Measurements from ENCODE around the gene NAALADL2.
"Not testable (repeated sequence)": the region's sequence is repeated elsewhere in the genome, so short reads cannot be mapped to it uniquely, and the experiment has no call there.

NAALADL2 gene

DNA sequence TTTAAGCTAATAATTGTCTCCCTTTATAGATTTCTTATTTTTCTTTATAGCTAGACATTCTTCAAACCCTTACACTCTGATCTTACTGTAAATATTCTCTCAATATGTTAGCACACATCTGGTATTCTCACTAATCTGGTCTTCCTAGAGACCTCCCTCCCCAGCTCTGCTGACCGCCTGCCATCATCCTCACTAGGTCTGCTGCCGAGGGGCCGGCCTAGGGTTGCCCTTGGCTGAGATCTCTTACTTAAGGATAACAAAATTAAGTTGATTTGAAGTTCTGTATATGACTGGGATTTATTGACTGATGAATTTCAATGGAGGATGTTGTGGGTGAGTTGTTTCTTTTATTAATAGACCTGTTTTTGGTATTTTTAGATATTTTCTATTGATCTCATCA, 586.6 kb downstream of the NAALADL2 start:
- DNase-seq: no peak

GRCh38 chr3:175447521-175447920, 588.4 kb downstream of the NAALADL2 start:
- DNase-seq: no peak

- no peak for DNase-seq
Observed at GRCh38 chr3:175453361-175453760, 594.2 kb downstream of the NAALADL2 start.

GRCh38 chr3:175456466-175456865, 597.3 kb downstream of the NAALADL2 start:
- no peak for DNase-seq

DNA sequence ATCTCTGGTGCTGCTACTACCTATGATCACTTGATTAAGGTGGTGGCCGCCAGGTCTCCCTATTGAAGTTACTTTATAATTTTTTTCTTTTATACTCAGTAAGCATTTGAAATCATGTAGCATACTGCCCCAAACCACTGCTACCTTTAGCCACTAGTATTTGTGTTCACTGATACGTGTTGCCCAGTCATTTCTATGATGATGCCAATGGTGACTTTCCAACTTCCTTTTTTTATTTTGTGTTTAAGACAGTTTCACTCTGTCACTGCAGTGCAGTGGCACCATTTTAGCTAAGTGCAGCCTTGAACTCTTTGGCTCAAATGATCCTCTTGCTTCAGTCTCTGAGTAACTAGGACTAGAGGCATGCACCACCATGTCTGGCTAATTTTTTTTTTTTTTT, 598.2 kb downstream of the NAALADL2 start:
- peak; percentile 23 for DNase-seq

GRCh38 chr3:175460849-175461399, 601.8 kb downstream of the NAALADL2 start:
- not testable (repeated sequence) for DNase-seq

GRCh38 chr3:175464362-175464761, 605.2 kb downstream of the NAALADL2 start:
- DNase-seq: no peak

- DNase-seq: no peak
Observed at GRCh38 chr3:175469124-175469523, 610.0 kb downstream of the NAALADL2 start.

DNA sequence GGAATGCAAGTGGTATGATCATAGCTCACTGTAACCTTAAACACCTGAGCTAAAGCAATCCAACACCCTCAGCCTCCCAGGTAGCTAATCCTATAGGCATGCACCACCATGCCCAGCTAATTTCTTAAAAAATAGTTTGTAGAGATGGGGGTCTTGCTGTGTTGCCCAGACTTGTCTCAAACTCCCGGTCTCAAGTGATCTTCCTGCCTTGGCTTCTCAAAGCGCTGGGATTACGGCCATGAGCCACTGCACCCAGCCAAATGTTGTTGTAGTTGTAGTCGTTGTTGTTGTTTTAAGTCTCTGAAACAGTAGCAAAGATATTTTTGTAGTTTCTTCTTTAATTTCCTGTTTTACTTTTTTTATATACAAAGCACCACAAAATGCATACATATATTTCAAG, 616.6 kb downstream of the NAALADL2 start:
- DNase-seq: no peak

DNA sequence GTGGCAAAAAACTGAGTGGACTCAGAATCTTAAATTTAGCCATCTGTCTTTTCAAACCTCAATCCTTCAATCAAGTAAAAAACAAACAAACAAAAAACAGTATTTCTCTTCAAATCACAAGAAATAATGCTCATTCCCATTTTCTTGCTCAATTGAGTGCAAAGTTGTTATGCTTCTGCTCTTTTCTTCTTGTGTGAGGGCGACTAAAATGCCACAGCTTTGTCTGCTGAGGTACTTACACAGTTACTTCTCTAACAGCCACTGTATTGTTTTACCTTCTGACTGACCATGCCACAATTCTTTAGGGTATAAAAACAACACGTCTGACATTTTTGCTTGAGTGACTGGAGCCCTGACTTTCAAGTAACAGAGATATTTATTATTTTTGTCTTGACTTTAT, 617.4 kb downstream of the NAALADL2 start:
- no peak for DNase-seq

- DNase-seq: no peak
Observed at GRCh38 chr3:175477651-175478224, 618.6 kb downstream of the NAALADL2 start.

DNA sequence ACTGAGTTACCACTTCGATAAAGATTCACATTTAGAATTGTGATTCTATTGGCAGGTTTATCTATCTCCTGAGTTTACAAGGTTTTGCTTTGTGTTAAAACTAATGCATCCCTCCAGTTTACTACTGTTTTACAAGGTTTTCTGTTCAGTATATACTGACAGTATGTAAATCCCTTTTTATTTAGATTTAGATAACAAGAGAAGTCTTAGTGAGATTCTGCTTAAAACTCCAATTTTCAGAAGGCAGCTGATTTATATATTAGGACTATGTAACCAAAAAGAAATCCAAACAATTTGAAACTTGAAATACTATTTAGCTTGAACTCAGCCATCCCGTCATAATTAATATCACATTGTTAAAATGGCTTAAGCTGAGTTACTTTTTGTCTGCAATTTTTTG, 619.2 kb downstream of the NAALADL2 start:
- DNase-seq: no peak

DNA sequence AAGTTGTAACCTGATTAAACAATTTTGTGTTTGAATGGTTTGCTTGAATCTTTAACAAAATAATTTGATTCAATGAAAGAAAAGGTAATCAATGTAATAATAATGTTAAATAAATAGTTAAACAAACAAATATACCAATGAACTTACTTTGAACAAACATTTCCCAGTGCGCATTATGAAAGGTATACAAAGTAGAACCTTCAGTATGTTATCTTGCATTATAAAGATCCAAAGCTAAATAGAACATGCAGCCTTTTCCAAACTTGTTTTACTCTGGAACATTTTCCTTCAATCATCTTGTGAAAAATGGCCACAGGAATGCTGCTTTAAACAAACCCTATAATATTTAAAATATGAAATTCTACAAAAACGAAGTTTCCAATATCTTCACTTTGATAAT, 620.0 kb downstream of the NAALADL2 start:
- no peak for DNase-seq

GRCh38 chr3:175479800-175480199, 620.7 kb downstream of the NAALADL2 start:
- DNase-seq: no peak

DNA sequence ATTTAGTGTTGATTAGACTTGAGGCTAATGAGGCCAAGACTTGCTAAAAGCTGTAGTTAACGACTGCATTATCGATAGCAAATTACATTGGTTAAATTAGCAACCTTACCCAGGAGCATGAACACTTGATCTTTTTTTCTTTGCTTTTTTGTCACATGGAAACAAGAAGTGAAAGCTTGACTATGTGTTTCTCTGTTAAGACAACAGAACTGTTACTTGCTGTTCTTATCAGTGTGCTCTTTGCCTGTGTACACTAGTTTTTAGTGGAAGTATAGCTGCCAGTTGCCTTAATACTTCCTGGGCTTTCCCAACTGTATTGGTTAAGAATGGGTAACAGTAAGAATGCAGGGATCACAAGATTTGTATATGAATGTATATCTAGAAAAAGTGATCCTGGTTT, 625.5 kb downstream of the NAALADL2 start:
- peak; percentile 63 for DNase-seq

DNA sequence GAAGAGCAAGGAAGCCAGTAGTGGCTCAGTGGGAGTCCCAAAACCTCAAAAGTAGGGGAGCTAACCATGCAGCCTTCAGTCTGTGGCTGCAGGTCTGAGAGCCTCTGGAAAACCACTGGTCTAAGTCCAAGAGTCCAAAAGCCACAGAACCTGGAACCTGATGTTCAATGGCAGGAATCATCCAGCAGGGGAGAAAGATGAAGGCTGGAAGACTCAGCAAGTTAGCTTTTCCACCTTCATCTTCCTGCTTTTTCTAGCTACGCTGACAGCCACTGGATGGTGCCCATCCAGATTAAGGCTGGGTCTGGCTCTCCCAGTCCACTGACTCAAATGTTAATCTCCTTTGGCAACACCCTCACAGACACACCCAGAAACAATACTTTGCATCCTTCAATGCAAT, 626.3 kb downstream of the NAALADL2 start:
- no peak for DNase-seq

GRCh38 chr3:175486255-175486654, 627.1 kb downstream of the NAALADL2 start:
- peak; percentile 85 for DNase-seq

DNA sequence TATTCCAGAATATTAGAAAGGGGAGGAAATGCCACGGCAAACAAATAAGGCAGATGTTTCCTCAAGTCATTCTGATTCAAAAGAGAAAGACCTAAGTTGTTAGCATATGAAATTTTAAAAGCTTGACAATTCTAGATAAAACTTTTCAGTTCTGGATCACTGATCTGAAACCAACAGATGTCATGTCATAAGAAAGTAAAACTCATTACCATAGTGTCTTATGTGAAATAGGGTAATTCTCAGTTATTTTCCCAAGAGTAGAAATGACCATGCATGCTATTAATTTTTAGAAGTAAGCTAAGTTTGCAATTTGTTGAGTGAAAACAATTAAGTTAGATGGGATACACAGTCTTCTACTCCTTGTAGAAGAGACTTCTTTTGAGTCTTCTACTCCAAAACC, 630.3 kb downstream of the NAALADL2 start:
- DNase-seq: no peak

DNA sequence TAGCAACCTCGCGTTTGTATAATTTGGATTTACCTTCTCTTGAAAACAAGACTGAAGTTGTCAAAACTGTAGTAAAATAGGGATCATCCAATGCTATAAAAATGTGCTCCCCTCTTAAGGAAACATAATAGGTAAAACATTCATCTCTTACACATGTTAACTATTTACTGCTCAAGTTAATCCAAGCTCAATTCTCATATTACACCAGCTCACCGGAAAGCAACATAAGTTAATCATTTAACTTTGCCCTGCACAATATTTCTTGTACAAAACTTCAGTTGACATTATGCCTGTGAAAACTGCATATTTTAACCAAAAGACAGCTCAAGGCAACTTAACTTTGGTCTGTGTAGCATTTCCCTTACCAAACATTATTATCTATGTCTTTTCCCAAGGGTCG, 634.2 kb downstream of the NAALADL2 start:
- DNase-seq: no peak

DNA sequence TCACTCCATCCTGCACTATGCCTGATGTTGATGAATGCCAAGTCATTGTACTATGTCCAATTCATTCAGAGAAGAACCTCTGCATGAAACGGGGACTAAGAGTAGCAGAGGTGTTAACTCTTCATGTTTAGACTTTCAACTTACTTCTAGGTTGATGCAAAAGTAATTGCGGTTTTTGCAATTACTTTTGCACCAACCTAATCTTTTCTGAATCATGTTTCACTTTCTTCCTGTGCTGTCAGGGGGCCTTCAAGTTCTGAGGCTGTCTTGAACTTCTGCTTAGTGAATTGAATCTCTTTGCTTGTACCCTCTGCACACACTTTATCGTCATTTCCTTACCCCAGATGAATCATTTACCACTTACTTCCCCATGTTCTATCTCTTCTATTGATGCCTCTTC, 636.2 kb downstream of the NAALADL2 start:
- peak; percentile 88 for DNase-seq

DNA sequence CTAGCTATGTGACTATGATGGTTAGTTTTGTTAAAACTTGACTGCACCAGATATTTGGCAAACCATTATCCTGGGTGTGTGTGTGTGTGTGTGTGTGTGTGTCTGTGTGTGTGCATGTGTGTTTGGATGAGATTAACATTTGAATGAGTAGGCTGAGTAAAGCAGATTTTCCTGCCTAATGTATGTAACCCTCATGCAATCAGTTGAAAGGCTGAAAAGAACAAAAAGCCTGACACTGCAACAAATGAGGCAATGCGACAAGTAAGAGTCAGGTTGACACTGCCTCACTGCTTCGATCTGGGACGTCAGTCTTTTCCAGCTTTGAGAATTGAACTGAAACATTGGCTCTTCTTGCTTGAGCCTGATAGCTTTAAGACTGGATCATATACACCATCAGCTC, 643.0 kb downstream of the NAALADL2 start:
- no peak for DNase-seq

DNA sequence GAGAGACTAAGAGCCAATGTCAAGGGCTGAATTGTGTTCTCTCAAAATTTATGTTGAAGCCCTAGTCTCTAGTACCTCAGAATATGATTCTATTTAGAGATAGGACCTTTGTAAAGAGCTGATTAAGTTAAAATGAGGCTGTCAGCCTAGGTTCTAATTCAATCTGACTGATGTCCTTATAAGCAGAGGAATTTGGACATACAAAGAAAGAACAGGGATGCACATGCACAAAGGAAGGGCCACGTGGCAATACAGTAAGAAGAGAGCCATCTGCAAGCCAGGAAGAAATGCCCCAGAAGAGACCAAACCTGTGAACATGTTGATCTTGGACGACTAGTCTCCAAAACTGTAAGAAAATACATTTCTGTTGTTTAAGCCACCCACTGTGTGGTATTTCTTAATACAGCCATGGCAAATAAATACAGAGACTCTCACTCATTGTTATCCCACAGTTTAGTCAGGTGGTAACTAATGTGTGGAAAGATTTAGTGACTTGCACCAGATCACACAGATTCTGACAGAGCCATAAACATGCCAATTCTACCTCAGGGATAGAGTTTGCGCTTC, 652.2 kb downstream of the NAALADL2 start:
- no peak for DNase-seq

DNA sequence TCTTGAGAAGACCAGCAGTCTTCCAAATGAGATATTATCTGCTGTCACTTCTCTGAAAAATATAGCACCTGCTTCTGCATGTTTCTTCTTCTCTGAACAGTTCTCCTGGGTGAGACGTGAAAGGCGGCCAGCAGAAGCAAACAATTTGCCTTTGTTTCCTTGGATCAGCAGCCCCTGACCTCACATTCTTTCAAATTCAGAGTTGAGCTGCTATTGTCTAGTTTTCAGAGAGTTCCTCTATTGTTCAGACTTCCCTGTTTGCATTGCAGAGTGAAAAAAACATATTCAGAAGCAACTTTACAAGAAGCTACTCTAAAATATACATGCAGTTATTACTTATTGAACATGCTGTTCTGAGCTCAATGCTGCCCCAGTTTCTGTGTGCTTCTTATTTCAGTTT, 653.6 kb downstream of the NAALADL2 start:
- no peak for DNase-seq

GRCh38 chr3:175518459-175518858, 659.3 kb downstream of the NAALADL2 start:
- DNase-seq: peak; percentile 46

- no peak for DNase-seq
Observed at GRCh38 chr3:175521406-175521805, 662.3 kb downstream of the NAALADL2 start.
